Tibial nerve (tissue), 4 donors: ENCODE results near the gene SMIM14. TPM values are rescaled to one million over a fixed set of nuclear protein-coding genes. Genes with fewer than 3 reads are reported as not detected.

Experiments
- DNase-seq, 2 donors: peaks; one replicate each; pipeline ENCODE4 v3.0.0-alpha.2; 2019; ENCODE audit warnings: low spot score in 2 of 2
- H3K27ac ChIP-seq, 4 donors: fragments of 200-600 bp; sonication (generic) in 3 of 4; one replicate each; pipeline ENCODE4 v1.5.1; 2017 to 2019; ENCODE audit warnings: mild to moderate bottlenecking in 1 of 4
- H3K27me3 ChIP-seq, 2 donors: fragments of 200-600 bp; sonication (generic) in 1 of 2; one replicate each; pipeline versions ENCODE4 v1.5.1 to v1.6.0; 2017 to 2019
- H3K36me3 ChIP-seq, 3 donors: fragments of 200-600 bp; sonication (generic); one replicate each; pipeline ENCODE4 v1.5.1; 2018 to 2019
- H3K4me1 ChIP-seq, 4 donors: fragments of 200-600 bp; sonication (generic) in 3 of 4; one replicate each; pipeline ENCODE4 v1.5.1; 2017 to 2019
- H3K4me3 ChIP-seq, 4 donors: fragments of 200-600 bp; sonication (generic) in 3 of 4; one replicate each; pipeline ENCODE4 v1.5.1; 2017 to 2019; ENCODE audit warnings: mild to moderate bottlenecking in 1 of 4, moderate library complexity in 1 of 4
- H3K9me3 ChIP-seq, 4 donors: fragments of 200-600 bp; sonication (generic) in 3 of 4; one replicate each; pipeline ENCODE4 v1.5.1; 2017 to 2019
- EP300 ChIP-seq, 2 donors: sonication (generic); formaldehyde crosslinking; IDR thresholded peaks; one replicate each; pipeline ENCODE4 v1.6.1; 2017; ENCODE audit warnings: antibody characterized with exemption in 2 of 2, mild to moderate bottlenecking in 1 of 2
- POLR2A ChIP-seq, 2 donors: fragments of 450-650 bp; IDR thresholded peaks; one replicate each; pipeline ENCODE4 v1.6.1; 2017; ENCODE audit warnings: antibody characterized with exemption in 2 of 2, mild to moderate bottlenecking in 2 of 2, moderate library complexity in 2 of 2
- WGBS, 2 donors: methylation state at CpG; one replicate each; pipeline ENCODE4 v1.1.5; 2018; 5-methylcytosine and 5-hydroxymethylcytosine counted together
- total RNA-seq, 4 donors: library from RNA; depleted of rRNA; stranded (reverse); fragments of >200 nt; gene quantifications; one replicate each; pipeline ENCODE4 v1.1.0, GENCODE V29; 2016
- TF ChIP-seq, protein P1 (sequence below), 5 experiments: fragments of 200-600 bp in 3 of 5; fragments of 450-650 bp in 2 of 5; sonication (generic) in 3 of 5; IDR thresholded peaks; one replicate each; pipeline ENCODE4 v1.5.1; 2016 to 2019; ENCODE audit warnings: antibody characterized with exemption in 5 of 5, mild to moderate bottlenecking in 3 of 5, moderate library complexity in 2 of 5

The SMIM14 gene
- total RNA-seq, 4 donors from 2014 or later, result 26.7 to 42.6 (median 36.2) TPM

DNA sequence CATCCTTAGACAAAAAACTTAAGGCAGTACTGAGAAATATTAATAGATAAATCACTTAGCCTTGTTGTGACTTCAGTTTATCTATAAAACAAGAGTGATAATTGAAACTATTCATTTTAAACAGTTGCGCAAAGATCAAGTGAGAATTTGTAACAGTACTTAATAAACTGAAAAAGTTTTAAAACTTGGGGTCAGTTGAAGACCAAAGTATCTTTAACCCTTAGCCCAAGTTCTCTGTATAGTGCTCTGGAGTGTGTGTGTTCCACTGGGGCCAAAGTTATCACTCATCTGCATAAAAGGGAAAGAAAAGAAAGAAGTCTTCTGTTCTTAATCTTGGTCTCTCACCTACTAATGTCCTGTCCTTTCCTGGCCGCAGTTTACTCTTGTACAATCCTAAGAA, 11.3 kb downstream of the SMIM14 start:
- no peak overlapping the region for H3K27ac ChIP-seq
- DNase-seq, result no peak
- TF ChIP-seq, protein P1, sequence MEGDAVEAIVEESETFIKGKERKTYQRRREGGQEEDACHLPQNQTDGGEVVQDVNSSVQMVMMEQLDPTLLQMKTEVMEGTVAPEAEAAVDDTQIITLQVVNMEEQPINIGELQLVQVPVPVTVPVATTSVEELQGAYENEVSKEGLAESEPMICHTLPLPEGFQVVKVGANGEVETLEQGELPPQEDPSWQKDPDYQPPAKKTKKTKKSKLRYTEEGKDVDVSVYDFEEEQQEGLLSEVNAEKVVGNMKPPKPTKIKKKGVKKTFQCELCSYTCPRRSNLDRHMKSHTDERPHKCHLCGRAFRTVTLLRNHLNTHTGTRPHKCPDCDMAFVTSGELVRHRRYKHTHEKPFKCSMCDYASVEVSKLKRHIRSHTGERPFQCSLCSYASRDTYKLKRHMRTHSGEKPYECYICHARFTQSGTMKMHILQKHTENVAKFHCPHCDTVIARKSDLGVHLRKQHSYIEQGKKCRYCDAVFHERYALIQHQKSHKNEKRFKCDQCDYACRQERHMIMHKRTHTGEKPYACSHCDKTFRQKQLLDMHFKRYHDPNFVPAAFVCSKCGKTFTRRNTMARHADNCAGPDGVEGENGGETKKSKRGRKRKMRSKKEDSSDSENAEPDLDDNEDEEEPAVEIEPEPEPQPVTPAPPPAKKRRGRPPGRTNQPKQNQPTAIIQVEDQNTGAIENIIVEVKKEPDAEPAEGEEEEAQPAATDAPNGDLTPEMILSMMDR (IDR thresholded peaks at IDR 0.05), result no peak
- TF ChIP-seq POLR2A (IDR thresholded peaks at IDR 0.05) (no peak), EP300 (IDR thresholded peaks at IDR 0.05) (no peak)
- H3K36me3 ChIP-seq, result peaks cover 0 to 15% (median 0%) of the 10 kb centered on the region in 3 donors
- H3K4me1 ChIP-seq, result peaks cover 0 to 28% (median 4%) of the 10 kb centered on the region in 4 donors
- no peak overlapping the region for H3K4me3 ChIP-seq
- no peaks in the 10 kb centered on the region for H3K9me3 ChIP-seq
- H3K27me3 ChIP-seq, result no peaks in the 10 kb centered on the region
- WGBS, 2 donors, result 88 to 92% methylated on average over 2 of the region's 2 CpGs

DNA sequence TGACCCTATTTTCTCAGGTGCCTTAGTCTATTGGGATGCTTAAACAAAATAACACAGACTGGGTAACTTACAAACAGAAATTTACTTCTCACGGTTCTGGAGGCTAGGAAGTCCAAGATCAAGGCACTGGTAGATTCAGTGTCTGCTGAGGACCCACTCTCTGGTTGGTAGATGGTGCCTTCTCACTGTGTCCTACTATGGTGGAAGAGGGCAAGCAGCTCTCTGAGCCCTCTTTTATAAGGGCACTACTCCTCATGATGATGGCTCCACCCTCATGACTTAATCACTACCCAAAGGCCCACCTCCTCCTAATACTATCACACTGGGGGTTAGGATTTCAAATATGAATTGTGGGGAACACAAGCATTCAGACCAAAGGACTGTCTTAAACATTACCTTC, 11.8 kb downstream of the SMIM14 start:
- H3K4me1 ChIP-seq, result peaks cover 0 to 33% (median 6%) of the 10 kb centered on the region in 4 donors
- no peak for DNase-seq
- H3K27me3 ChIP-seq, result no peaks in the 10 kb centered on the region
- no peak overlapping the region for H3K27ac ChIP-seq
- TF ChIP-seq, protein P1 (IDR thresholded peaks at IDR 0.05), result no peak
- TF ChIP-seq EP300 (IDR thresholded peaks at IDR 0.05), result no peak
- no peak for TF ChIP-seq POLR2A (IDR thresholded peaks at IDR 0.05)
- 67 to 96% methylated on average over 1 of the region's 1 CpG for WGBS, 2 donors
- H3K4me3 ChIP-seq, result no peak overlapping the region
- no peaks in the 10 kb centered on the region for H3K9me3 ChIP-seq
- H3K36me3 ChIP-seq, result peaks cover 0 to 15% (median 0%) of the 10 kb centered on the region in 3 donors

DNA sequence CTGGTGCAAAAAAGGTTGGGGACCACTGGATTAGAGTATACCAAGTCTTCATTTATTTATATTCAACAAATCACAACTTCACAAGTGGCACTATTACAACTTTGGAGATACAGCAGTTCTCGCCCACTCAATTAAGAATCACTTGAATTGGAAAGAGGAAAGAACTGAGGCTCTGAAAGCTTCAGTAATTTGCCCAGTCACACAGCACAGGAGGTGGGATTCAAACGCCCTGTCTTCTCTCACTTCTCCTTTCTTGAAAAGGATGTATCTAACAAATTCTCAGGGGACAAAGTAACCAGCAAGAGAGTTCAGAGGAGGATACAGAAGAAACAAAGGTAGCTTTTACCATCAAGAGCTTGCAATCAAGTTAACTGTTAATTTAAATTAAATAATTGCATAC, 12.4 kb downstream of the SMIM14 start:
- Histone ChIP-seq H3K27me3 (no peaks in the 10 kb centered on the region), H3K36me3 (peaks cover 0 to 15% (median 0%) of the 10 kb centered on the region in 3 donors), H3K4me1 (peaks cover 0 to 39% (median 6%) of the 10 kb centered on the region in 4 donors), H3K9me3 (no peaks in the 10 kb centered on the region), H3K27ac (no peak overlapping the region), H3K4me3 (no peak overlapping the region)
- DNase-seq, result no peak
- 79 to 85% methylated on average over 2 of the region's 2 CpGs for WGBS, 2 donors
- TF ChIP-seq EP300 (IDR thresholded peaks at IDR 0.05), result no peak
- TF ChIP-seq POLR2A (IDR thresholded peaks at IDR 0.05), result no peak
- TF ChIP-seq, protein P1 (IDR thresholded peaks at IDR 0.05), result no peak

DNA sequence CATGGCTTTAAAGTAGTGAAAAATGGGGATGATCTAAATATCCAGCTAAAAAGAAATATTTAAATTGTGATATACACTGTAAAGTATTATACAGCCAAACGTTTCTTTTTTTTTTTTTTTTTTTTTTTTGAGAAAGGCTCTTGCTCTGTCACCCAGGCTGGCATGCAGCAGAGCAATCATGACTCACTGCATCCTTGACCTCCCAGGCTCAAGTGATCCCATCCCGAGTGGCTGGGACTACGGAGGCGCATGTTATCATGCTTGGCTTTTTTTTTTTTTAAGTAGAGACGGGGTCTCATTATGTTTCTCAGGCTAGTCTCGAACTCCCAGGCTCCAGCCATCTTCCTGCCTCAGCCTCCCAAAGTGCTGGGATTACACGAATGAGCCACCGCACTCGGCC, 17.1 kb downstream of the SMIM14 start:
- H3K36me3 ChIP-seq, result no peaks in the 10 kb centered on the region
- H3K4me3 ChIP-seq, result no peak overlapping the region
- TF ChIP-seq, protein P1 (IDR thresholded peaks at IDR 0.05), result no peak
- peak in 1 of 2 donors; percentile 10 for TF ChIP-seq EP300 (IDR thresholded peaks at IDR 0.05)
- DNase-seq, result peak in 1 of 2 donors; percentile 17
- H3K27me3 ChIP-seq, result no peaks in the 10 kb centered on the region
- peak overlapping the region in 3 of 4 donors; percentile 24 to 72 (median 34) for H3K27ac ChIP-seq
- peaks cover 3 to 69% (median 9%) of the 10 kb centered on the region in 4 donors for H3K4me1 ChIP-seq
- 44 to 45% methylated on average over 9 of the region's 9 CpGs for WGBS, 2 donors
- no peaks in the 10 kb centered on the region for H3K9me3 ChIP-seq

DNA sequence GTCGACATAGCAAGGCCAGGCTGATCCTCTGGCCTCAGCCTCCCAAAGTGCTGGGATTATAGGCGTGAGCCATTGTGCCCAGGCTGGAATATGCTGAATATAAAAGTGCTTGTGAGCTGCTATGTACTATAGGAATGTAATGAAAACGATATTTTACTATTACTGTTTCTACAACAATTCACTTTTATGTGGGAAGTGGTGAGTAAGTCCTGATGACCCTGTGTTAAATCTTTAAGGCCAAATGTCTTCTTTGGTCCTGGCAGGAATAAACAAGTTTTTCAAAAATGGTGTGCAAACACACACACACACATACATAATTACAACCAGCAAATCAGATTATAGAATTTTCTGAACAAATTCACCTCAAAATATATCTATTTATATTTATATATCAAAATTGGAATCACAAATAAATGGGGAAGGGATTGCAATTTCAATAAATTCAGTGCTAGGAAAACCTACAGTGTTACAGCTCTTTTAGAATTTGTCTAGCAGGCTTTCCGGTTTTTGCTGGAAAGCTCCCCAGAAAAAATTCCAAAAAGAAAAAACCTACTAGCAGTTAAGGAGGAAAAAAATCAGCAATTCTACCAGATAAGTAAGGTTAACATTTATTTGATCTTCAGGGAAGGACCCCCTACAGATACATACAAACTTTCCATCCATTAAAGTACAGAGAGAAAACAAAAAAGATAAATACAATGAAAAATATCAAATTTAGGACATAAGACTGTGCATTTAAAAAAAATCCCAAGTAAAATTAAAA, 17.9 kb downstream of the SMIM14 start:
- TF ChIP-seq POLR2A (IDR thresholded peaks at IDR 0.05) (no peak), EP300 (IDR thresholded peaks at IDR 0.05) (no peak)
- TF ChIP-seq, protein P1 (IDR thresholded peaks at IDR 0.05), result no peak
- no peaks in the 10 kb centered on the region for H3K36me3 ChIP-seq
- H3K9me3 ChIP-seq, result no peaks in the 10 kb centered on the region
- DNase-seq, result no peak
- H3K4me1 ChIP-seq, result peaks cover 3 to 71% (median 6%) of the 10 kb centered on the region in 4 donors
- 52 to 58% methylated on average over 4 of the region's 4 CpGs for WGBS, 2 donors
- no peaks in the 10 kb centered on the region for H3K27me3 ChIP-seq
- peak overlapping the region in 2 of 4 donors; percentile 34 to 72 for H3K27ac ChIP-seq
- no peak overlapping the region for H3K4me3 ChIP-seq
